NT2/D1 (cell line): Measurements from ENCODE around the gene ARF4.

Source experiments
- DNase-seq: peaks from one replicate; pipeline ENCODE4 v3.0.0-alpha.2; 2011; ENCODE audit warnings: low read depth, low spot score
- H3K27me3 ChIP-seq: 2 replicates; pipeline ENCODE4 v1.6.0; 2011; ENCODE audit warnings: mild to moderate bottlenecking; ENCODE audit not compliant: insufficient read length, insufficient read depth
- H3K36me3 ChIP-seq: 2 replicates; pipeline ENCODE4 v1.6.1; 2011; ENCODE audit warnings: mild to moderate bottlenecking, low read length, mixed read lengths; ENCODE audit not compliant: insufficient read depth, insufficient read length
- H3K4me1 ChIP-seq: 2 replicates; pipeline ENCODE4 v1.5.1; 2011; ENCODE audit not compliant: insufficient read depth, insufficient read length
- H3K4me3 ChIP-seq: 2 replicates; pipeline ENCODE4 v1.5.1; 2011; ENCODE audit warnings: low read depth; ENCODE audit not compliant: insufficient read length
- H3K9ac ChIP-seq: 2 replicates; pipeline ENCODE4 v1.6.0; 2011; ENCODE audit warnings: low read depth; ENCODE audit not compliant: insufficient read length
- H3K9me3 ChIP-seq: 2 replicates; pipeline ENCODE4 v1.5.1; 2011; ENCODE audit warnings: mild to moderate bottlenecking, low read length; ENCODE audit not compliant: insufficient read depth
- SUZ12 ChIP-seq: IDR thresholded peaks from 2 replicates; pipeline ENCODE4 v1.6.1; 2011; ENCODE audit not compliant: insufficient read length, insufficient read depth; ENCODE audit errors: extremely low read depth
- YY1 ChIP-seq: IDR thresholded peaks from 2 replicates; pipeline ENCODE4 v1.6.1; 2011; ENCODE audit not compliant: insufficient read length, insufficient read depth
- ZNF274 ChIP-seq: IDR thresholded peaks from 2 replicates; pipeline ENCODE4 v1.6.1; 2011; ENCODE audit warnings: mild to moderate bottlenecking, low read depth, low read length

Gene ARF4

DNA sequence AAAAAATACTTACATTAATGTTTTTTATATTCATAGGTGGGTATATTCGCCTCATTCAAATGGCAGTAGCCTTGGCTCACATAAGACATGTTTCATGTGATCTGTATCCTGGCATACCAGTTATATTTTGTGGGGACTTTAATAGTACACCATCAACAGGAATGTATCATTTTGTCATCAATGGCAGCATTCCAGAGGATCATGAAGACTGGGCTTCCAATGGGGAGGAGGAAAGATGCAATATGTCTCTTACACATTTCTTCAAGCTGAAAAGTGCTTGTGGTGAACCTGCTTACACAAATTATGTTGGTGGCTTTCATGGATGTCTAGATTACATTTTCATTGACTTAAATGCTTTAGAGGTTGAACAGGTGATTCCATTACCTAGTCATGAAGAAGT lies 37.6 kb downstream of the ARF4 start:
- DNase-seq, result no peak
- TF ChIP-seq SUZ12 (no peak), YY1 (no peak), ZNF274 (no peak)
- peaks cover 3% of the 10 kb centered on the region for H3K27me3 ChIP-seq
- no peaks in the 10 kb centered on the region for H3K4me1 ChIP-seq
- H3K4me3 ChIP-seq, result no peak overlapping the region
- no peak overlapping the region for H3K9ac ChIP-seq
- H3K36me3 ChIP-seq, result peaks cover 61% of the 10 kb centered on the region
- no peaks in the 10 kb centered on the region for H3K9me3 ChIP-seq

DNA sequence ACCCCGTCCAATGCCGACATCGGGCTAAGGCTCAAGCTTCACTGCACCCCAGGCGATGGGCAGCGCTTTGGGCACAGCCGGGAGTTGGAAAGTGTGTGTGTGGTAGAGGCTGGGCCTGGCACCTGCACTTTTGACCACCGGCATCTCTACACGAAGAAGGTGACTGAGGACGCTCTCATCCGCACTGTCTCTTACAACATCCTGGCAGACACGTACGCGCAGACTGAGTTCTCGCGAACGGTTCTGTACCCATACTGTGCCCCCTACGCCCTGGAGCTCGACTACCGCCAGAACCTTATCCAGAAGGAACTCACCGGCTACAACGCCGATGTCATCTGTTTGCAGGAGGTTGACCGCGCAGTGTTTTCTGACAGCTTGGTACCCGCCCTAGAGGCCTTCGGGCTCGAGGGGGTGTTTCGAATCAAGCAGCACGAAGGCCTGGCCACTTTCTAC lies 40.0 kb downstream of the ARF4 start:
- H3K36me3 ChIP-seq, result peaks cover 49% of the 10 kb centered on the region
- H3K4me3 ChIP-seq, result peak overlapping the region; percentile 98
- H3K9me3 ChIP-seq, result no peaks in the 10 kb centered on the region
- no peaks in the 10 kb centered on the region for H3K4me1 ChIP-seq
- H3K27me3 ChIP-seq, result peaks cover 3% of the 10 kb centered on the region
- no peak for TF ChIP-seq SUZ12
- TF ChIP-seq YY1, result no peak
- TF ChIP-seq ZNF274, result no peak
- peak overlapping the region; percentile 98 for H3K9ac ChIP-seq
- DNase-seq, result no peak

DNA sequence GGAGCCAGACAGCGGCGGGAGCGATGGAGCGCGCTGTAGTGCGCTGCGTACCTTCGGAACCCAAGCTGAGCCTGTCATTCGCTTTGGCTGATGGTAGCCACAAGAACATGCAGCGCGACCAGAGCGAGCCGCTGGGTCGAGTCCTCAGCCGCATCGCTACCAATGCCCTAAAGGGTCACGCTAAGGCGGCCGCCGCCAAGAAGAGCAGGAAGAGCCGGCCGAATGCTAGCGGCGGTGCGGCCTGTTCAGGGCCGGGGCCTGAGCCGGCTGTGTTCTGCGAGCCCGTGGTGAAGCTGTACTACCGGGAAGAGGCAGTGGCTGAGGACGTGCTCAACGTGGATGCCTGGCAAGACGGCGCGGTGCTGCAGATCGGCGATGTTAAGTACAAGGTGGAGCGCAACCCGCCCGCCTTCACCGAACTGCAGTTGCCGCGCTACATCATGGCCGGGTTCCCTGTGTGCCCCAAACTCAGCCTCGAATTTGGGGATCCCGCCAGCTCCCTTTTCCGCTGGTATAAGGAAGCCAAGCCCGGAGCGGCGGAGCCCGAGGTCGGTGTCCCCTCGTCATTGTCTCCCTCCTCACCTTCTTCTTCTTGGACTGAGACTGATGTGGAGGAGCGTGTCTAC lies 40.6 kb downstream of the ARF4 start:
- DNase-seq, result no peak
- H3K4me1 ChIP-seq, result no peaks in the 10 kb centered on the region
- H3K27me3 ChIP-seq, result peaks cover 3% of the 10 kb centered on the region
- no peaks in the 10 kb centered on the region for H3K9me3 ChIP-seq
- H3K4me3 ChIP-seq, result peak overlapping the region; percentile 98
- TF ChIP-seq SUZ12 (no peak), ZNF274 (no peak), YY1 (no peak)
- peaks cover 44% of the 10 kb centered on the region for H3K36me3 ChIP-seq
- H3K9ac ChIP-seq, result peak overlapping the region; percentile 98

DNA sequence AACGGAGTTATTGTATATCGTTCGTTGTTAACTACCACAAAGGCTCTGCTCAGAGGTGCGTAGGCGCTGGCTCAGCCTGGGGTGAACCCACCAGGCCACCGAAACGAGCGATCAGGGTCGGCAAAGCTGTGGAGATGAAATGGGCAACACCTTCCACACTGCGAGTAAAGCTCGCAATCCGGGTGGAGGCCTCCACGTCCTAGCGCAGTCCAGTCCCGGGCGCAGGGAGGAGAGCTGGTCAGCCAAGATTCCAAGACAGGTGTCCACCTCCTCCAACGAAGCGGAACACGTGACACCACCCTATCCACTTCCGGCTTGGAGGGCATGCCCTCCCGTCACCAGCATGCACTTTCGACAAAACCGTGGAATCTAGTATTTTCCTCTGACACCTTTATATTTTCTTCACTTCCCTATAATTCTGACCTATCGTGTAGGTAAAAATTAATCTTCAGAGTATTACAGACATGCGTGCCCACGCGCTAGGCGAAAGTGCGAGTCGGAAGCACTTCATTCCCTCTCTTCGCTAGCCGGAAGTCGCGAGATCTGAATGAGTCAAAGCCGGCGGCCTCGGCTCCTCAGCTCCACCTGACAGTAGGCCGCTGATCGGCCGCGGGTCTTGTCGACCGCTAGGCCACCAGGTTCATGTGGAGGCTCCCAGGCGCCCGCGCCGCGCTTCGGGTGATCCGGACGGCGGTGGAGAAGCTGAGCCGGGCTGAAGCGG lies 41.2 kb downstream of the ARF4 start, which contains the start of gene PDE12:
TSS of gene PDE12 (plus strand) at position 537 of the 721 bp plus-strand sequence. CDS start at position 643, 106 bp downstream.
- peaks cover 3% of the 10 kb centered on the region for H3K27me3 ChIP-seq
- no peak for TF ChIP-seq YY1
- no peak for TF ChIP-seq SUZ12
- H3K4me1 ChIP-seq, result no peaks in the 10 kb centered on the region
- peak within 1 kb of the TSS; percentile 98 for H3K4me3 ChIP-seq
- H3K36me3 ChIP-seq, result peaks cover 38% of the 10 kb centered on the region
- peak; percentile 82 for DNase-seq
- H3K9ac ChIP-seq, result peak within 1 kb of the TSS; percentile 98
- H3K9me3 ChIP-seq, result no peaks in the 10 kb centered on the region

DNA sequence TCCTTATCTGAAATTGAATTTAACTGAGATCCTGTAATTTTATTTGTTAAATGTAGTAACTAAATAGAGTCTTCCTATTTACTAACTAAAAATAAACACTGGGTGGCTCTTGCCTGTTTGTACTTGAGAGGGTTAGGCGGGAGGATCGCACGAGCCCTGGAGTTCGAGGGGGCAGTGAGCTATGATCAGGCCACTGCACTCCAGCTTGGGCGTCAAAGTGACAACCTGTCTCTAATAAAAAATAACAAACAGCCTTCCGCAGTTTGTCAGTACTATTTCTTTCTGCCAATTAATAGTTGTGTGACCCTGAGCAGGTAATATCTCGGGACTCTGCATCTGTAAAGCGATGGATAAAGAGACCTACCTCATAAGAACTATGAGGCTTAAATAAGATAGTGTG lies 41.8 kb downstream of the ARF4 start:
- H3K9ac ChIP-seq, result peak overlapping the region; percentile 98
- no peaks in the 10 kb centered on the region for H3K9me3 ChIP-seq
- peak overlapping the region; percentile 98 for H3K4me3 ChIP-seq
- no peak for TF ChIP-seq YY1
- TF ChIP-seq SUZ12, result no peak
- TF ChIP-seq ZNF274, result no peak
- H3K27me3 ChIP-seq, result peaks cover 3% of the 10 kb centered on the region
- H3K4me1 ChIP-seq, result no peaks in the 10 kb centered on the region
- peaks cover 32% of the 10 kb centered on the region for H3K36me3 ChIP-seq
- no peak for DNase-seq

DNA sequence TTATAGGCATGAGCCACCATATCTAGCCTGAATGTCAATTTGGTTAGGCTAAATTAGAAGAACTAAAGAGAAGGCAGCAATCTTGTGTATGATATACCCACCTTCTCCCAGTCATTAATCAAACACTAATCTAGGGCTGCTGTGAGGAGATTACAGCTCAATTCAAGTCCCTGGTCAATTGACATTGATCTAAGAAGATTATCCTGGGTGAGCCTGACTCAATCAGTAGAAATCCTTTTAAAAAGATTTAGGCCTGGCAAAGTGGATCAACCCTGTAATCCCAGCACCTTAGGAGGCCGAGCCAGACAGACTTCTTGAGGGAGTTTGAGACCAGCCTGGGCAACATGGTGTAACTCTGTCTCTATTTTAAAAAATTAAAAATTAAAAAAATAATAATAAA lies 50.5 kb downstream of the ARF4 start:
- H3K4me1 ChIP-seq, result peaks cover 5% of the 10 kb centered on the region
- H3K27me3 ChIP-seq, result no peaks in the 10 kb centered on the region
- no peak overlapping the region for H3K4me3 ChIP-seq
- no peak overlapping the region for H3K9ac ChIP-seq
- no peaks in the 10 kb centered on the region for H3K36me3 ChIP-seq
- no peak for DNase-seq
- TF ChIP-seq ZNF274, result no peak
- TF ChIP-seq YY1, result no peak
- no peaks in the 10 kb centered on the region for H3K9me3 ChIP-seq

DNA sequence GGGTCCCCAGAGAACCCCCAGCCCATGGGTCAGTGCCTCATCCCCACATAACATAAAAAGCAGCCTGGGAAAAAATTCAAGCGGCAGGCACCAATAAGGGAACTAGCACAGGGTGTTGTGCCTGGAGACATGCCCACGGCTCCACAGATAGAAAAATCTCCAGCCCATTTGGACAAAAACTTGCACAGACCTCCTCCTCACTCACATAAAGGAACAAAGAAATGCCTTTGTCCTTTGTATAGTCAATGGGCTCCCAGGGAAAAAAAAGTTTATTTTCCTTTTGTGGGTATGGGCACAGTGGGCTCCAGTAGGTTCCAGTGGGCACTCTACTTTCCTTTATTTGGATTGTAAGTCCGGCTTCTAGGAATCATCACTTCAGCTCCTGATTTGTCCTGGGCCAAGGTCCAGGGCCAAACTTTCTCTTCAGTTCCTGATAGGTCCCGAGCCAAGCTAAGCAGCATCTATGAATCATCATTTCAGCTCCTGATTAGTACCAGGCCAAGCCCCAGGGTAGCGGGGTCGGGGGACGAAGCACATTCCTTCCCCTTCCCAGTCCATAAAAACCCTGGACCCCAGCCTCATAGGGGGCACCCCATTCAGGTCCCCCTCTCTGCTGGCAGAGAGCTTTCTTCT lies 51.4 kb downstream of the ARF4 start:
- Histone ChIP-seq H3K4me3 (no peak overlapping the region), H3K9me3 (no peaks in the 10 kb centered on the region), H3K27me3 (no peaks in the 10 kb centered on the region), H3K4me1 (peaks cover 5% of the 10 kb centered on the region), H3K9ac (no peak overlapping the region), H3K36me3 (no peaks in the 10 kb centered on the region)
- TF ChIP-seq YY1 (no peak), SUZ12 (no peak), ZNF274 (no peak)
- DNase-seq, result no peak
